DMS53 (cell line): Measurements from ENCODE around the gene AJUBA.

ENCODE experiments used
- DNase-seq: peaks from one replicate; lab custom pipeline; 2025; lab: John Stamatoyannopoulos, UW

AJUBA gene

DNA sequence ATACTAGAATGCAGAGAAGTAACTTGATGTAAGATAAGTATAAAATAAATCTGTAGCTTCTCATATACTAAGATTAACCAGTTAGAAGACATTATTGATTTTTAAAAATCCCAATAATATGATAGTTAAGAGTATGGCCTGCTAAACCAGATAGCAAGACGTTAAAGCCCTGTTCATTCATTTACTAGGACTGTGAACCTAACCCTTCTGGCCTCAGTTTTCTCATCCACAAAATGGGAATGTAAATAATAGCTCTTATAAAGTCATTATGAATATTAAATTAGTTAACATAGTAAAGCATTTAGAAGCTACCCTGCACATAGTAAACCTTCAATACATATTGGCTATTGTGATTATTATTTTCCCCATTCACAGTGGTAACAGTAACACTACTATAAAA is 47.2 kb downstream of the AJUBA start:
- DNase-seq, result no peak

DNA sequence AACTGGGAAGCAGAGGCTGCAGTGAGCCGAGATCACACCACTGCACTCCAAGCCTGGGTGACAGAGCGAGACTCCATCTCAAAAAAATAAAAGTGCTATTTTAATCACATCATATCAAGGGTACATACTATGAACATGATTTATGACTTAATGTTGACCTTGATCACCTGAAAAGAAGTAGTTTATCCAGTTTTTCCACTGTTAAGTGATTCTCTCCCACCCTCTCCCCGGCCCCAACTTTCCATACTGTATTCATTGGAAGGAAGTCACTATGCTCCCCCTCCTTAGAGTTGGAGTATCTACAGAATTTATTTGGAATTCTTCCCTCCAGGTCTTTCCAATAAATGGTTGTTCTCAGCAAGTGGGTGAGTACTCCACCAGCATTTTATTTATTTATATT is 50.2 kb downstream of the AJUBA start:
- DNase-seq, result peak; percentile 63

- DNase-seq, result no peak
Observed at GRCh38 chr14:22929961-22930364, 52.4 kb downstream of the AJUBA start.

DNA sequence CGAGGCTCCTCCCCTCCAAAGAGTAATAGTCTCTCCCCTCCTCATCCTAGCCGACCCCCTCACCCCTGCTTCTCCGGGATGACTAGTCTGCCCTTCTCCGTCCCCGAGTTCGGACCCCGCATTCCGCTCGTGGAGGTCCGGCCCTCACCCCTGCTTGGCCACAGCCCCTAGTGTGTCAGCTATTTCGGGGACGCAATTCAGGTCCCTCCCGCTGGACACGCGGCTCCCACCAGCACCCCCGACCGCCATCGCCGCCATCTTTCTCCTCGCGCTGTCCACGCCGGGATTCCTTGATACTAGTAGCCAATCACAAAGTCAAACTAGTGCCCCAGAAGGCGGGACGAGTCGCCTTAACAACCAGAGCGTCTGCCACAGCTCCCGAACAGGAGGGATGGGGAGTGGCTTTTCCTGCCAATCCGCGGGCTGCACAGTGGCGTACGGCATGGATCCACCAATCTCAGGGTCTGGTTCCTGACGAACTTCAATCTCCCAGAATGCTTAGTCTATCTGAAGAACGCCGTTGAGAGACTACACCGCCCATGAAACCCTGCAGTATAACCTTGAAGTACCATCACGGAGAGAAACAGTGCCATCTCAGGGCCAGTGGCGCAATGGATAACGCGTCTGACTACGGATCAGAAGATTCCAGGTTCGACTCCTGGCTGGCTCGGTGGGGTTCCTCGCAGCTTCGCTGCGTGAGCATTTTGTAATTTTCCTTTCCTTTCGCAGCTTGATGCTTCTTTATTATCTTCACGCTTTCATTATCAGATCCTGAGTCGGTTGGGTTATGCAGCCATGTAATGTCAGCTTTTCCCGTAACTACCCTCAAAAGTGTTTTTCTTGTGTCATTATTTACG is 53.0 kb downstream of the AJUBA start, which contains the start of gene PRMT5:
Gene PRMT5, minus strand, starts transcription at position 273 of the 857 bp plus-strand sequence. Its CDS starts 15 bp downstream, at position 258.
- DNase-seq, result peak; percentile 98

GRCh38 chr14:22928237-22929103 is 53.9 kb downstream of the AJUBA start:
- peak; percentile 12 for DNase-seq

DNA sequence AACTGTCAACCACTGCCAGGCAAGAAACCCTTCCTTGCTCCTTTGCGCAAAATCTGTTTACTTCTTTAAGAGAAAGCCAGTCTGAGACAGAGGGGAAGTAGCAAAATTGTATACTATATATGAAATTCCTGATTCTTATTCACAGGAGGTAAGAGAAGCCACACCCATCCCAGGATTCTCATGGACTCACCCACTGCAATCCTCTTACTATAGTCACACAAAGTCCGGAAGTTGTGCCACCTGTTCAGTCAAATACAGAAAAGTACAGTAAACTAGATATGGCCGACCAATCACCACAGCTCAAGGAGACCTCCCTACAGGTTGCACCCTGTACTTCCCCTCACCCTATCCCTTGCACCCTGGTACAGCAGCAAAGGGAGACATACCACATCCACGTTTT is 56.0 kb downstream of the AJUBA start:
- DNase-seq, result no peak

GRCh38 chr14:22925513-22925912 is 56.8 kb downstream of the AJUBA start:
- no peak for DNase-seq

DNA sequence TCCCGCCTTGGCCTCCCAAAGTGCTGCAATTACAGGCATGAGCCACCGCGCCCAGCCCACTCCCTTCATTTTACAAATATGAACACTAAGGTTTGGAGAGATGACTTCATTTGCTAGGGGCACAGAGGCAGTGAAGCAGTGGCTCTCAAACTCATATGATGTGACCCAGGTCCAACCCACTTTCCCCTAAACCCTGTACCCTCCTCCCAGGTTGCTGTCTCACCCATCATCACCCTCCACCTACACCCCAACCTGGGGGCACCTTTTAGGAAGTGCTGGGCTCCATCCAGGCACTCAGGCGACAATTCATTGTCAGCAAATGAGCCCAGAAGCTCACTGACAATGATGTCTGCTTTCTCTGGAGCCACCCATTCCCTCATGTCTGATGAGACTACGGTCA is 58.6 kb downstream of the AJUBA start:
- DNase-seq, result no peak

- DNase-seq, result no peak
Observed at GRCh38 chr14:22922294-22922693, 60.1 kb downstream of the AJUBA start.
